PC-9 (cell line): Measurements from ENCODE around the gene RNF10. TPM values are rescaled to one million over a fixed set of nuclear protein-coding genes. Genes with fewer than 3 reads are reported as not detected.

Source experiments
- BruUV-seq: library from RNA; stranded (reverse); fragments of 400-500 nt; replicated peaks from 2 replicates; lab custom pipeline; 2021; lab: Mats Ljungman, UMichigan
- CTCF ChIA-PET: fragments of 300-600 bp; sonication (Branson Sonifier 250); formaldehyde crosslinking; loops from one replicate; lab custom pipeline; 2022; ENCODE audit warnings: antibody characterized with exemption; lab: Charles Lee
- POLR2A ChIA-PET: fragments of 300-600 bp; sonication (Branson Sonifier 250); formaldehyde crosslinking; loops from one replicate; lab custom pipeline; 2022; ENCODE audit warnings: antibody characterized with exemption; ENCODE audit not compliant: unreplicated experiment; lab: Charles Lee
- DNase-seq, 2 experiments: peaks; one replicate each; pipeline versions ENCODE4 v3.0.0 to v3.0.0-alpha.2; 2015 to 2022; ENCODE audit warnings: mixed read lengths in 1 of 2
- H2AFZ ChIP-seq: fragments of 200-600 bp; sonication (generic); 2 replicates; pipeline ENCODE4 v1.8.1; 2017; ENCODE audit warnings: antibody characterized with exemption
- H3F3A ChIP-seq: fragments of 200-600 bp; sonication (generic); 2 replicates; pipeline ENCODE4 v1.8.1; 2017; ENCODE audit warnings: antibody characterized with exemption, mild to moderate bottlenecking, low read depth; ENCODE audit not compliant: insufficient read depth
- H3K27ac ChIP-seq: fragments of 200-600 bp; sonication (generic); 2 replicates; pipeline ENCODE4 v1.6.1; 2016; ENCODE audit warnings: mixed run types
- H3K27me3 ChIP-seq: fragments of 200-600 bp; sonication (generic); 2 replicates; pipeline ENCODE4 v1.6.1; 2016; ENCODE audit warnings: low read depth, mixed run types; ENCODE audit not compliant: insufficient read depth
- H3K36me3 ChIP-seq: fragments of 200-600 bp; sonication (generic); 2 replicates; pipeline ENCODE4 v1.6.1; 2016; ENCODE audit warnings: low read depth, mixed run types
- H3K4me1 ChIP-seq: fragments of 200-600 bp; sonication (generic); replicated peaks from 2 replicates; pipeline ENCODE4 v1.6.1; 2016; ENCODE audit warnings: mixed run types; ENCODE audit not compliant: insufficient read depth
- H3K4me2 ChIP-seq: fragments of 200-600 bp; sonication (generic); 2 replicates; pipeline ENCODE4 v1.6.1; 2017; ENCODE audit warnings: mixed run types
- H3K4me3 ChIP-seq: fragments of 200-600 bp; sonication (generic); 2 replicates; pipeline ENCODE4 v1.6.1; 2016; ENCODE audit warnings: mixed run types
- H3K79me2 ChIP-seq: fragments of 200-600 bp; sonication (generic); 2 replicates; pipeline ENCODE4 v1.6.1; 2017; ENCODE audit warnings: low read depth, mixed run types
- H3K9me2 ChIP-seq: fragments of 200-600 bp; sonication (generic); 2 replicates; pipeline ENCODE4 v1.8.1; 2017; ENCODE audit warnings: mild to moderate bottlenecking; ENCODE audit not compliant: insufficient read depth
- H3K9me3 ChIP-seq: fragments of 200-600 bp; sonication (generic); 2 replicates; pipeline ENCODE4 v1.8.1; 2016; ENCODE audit warnings: low read depth; ENCODE audit not compliant: insufficient read depth
- H4K20me1 ChIP-seq: fragments of 200-600 bp; sonication (generic); 2 replicates; pipeline ENCODE4 v1.8.1; 2017; ENCODE audit not compliant: insufficient read depth
- EZH2 ChIP-seq: fragments of 200-600 bp; sonication (generic); IDR thresholded peaks from 2 replicates; pipeline ENCODE4 v1.8.0; 2017; ENCODE audit warnings: antibody characterized with exemption, low read depth
- intact Hi-C: fragments of 100-400 bp; cut with micrococcal nuclease; formaldehyde crosslinking; loops from one replicate; pipeline ENCODE4 v1.10.0; 2022; ENCODE audit not compliant: unreplicated experiment
- total RNA-seq: library from RNA; stranded (reverse); gene quantifications from 2 replicates; pipeline ENCODE4 v1.2.3, GENCODE V29; 2021
- TF ChIP-seq, protein P1 (sequence below): fragments of 200-600 bp; sonication (generic); conservative IDR thresholded peaks from 2 replicates; pipeline ENCODE4 v1.6.1; 2017; ENCODE audit warnings: mixed run types, antibody characterized with exemption, mild to moderate bottlenecking, moderate library complexity

The RNF10 gene
- total RNA-seq, 1 experiment from 2014 or later, result 196 TPM

DNA sequence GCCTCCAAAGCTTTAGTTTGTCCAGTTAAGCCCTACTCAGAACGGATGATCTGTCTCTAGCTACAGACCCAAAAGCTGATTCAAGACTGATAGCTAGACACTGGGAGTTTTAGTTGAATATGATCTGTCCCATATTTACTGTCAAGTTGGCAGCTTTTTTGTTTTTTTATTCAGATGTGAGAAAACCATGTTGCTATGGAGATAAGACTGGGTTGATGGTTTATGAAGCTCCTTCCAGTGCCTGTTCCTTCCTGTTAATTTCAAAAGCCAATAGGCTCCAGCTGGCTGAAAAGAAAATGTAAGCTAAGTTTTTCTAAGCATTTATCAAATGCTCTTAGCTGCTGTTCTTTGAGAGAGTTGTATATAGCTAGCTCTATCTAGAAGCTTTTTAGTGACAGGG is 33.6 kb upstream of the RNF10 start:
- POLR2A ChIA-PET, result interaction anchor here (0.6 kb wide), 2 partner anchors 17 to 299 kb away, joined by 3 to 6 read pairs; partner anchors contain the start of gene RPLP0
- DNase-seq, result no peak
- TF ChIP-seq, protein P1, sequence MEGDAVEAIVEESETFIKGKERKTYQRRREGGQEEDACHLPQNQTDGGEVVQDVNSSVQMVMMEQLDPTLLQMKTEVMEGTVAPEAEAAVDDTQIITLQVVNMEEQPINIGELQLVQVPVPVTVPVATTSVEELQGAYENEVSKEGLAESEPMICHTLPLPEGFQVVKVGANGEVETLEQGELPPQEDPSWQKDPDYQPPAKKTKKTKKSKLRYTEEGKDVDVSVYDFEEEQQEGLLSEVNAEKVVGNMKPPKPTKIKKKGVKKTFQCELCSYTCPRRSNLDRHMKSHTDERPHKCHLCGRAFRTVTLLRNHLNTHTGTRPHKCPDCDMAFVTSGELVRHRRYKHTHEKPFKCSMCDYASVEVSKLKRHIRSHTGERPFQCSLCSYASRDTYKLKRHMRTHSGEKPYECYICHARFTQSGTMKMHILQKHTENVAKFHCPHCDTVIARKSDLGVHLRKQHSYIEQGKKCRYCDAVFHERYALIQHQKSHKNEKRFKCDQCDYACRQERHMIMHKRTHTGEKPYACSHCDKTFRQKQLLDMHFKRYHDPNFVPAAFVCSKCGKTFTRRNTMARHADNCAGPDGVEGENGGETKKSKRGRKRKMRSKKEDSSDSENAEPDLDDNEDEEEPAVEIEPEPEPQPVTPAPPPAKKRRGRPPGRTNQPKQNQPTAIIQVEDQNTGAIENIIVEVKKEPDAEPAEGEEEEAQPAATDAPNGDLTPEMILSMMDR, result no peak

DNA sequence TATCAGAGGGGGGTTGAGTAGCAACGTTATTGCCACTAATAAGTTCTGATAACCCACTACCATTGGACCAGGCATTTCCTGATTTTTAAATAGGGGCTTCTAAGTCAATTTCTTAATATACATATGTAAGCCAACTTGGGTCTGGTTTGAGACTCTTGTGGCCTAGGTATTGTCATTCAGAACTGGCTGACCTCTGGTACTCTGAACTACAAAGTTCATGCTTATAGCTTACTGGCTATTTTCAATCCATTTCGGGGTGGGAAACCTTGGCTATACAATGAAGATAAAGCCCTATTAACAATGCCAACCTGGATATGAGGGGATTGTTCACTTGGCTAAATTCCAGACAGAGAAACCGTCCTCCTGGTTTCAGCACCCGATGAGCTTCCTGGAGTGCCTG is 29.6 kb upstream of the RNF10 start:
- no TSS peak for BruUV-seq
- H4K20me1 ChIP-seq, result 0 out of 2 replicates have a peak, but pooled peaks cover 1% of the 10 kb centered on the region
- H3F3A ChIP-seq, result peaks cover 15% of the 10 kb centered on the region
- H3K4me3 ChIP-seq, result no peak overlapping the region
- no peak overlapping the region for H3K4me2 ChIP-seq
- no peaks in the 10 kb centered on the region for H3K36me3 ChIP-seq
- no peak for TF ChIP-seq EZH2
- TF ChIP-seq, protein P1, result no peak
- no peak for DNase-seq
- no peaks in the 10 kb centered on the region for H3K9me3 ChIP-seq
- intact Hi-C loops, result no loop called here
- no peaks in the 10 kb centered on the region for H3K9me2 ChIP-seq
- no peak overlapping the region for H2AFZ ChIP-seq
- no peaks in the 10 kb centered on the region for H3K27me3 ChIP-seq
- ChIA-PET CTCF (no interaction called here), POLR2A (interaction anchor here (1.2 kb wide), 1 partner anchor 9 kb away, joined by 6 read pairs; the partner anchor contains the start of gene DYNLL1)
- no peaks in the 10 kb centered on the region for H3K79me2 ChIP-seq
- no peaks in the 10 kb centered on the region for H3K4me1 ChIP-seq
- no peak overlapping the region for H3K27ac ChIP-seq

More for the DNA sequence above, 33.6 kb upstream of the RNF10 start:
- H2AFZ ChIP-seq, result no peak overlapping the region
- peaks cover 30% of the 10 kb centered on the region for H3K79me2 ChIP-seq
- H3K27ac ChIP-seq, result no peak overlapping the region
- no peaks in the 10 kb centered on the region for H3K9me3 ChIP-seq
- peaks cover 23% of the 10 kb centered on the region for H4K20me1 ChIP-seq
- no peaks in the 10 kb centered on the region for H3K9me2 ChIP-seq
- CTCF ChIA-PET, result no interaction called here
- peaks cover 8% of the 10 kb centered on the region; the same call in 1 of the 2 replicates for H3K36me3 ChIP-seq
- H3F3A ChIP-seq, result peaks cover 35% of the 10 kb centered on the region
- no peak overlapping the region for H3K4me2 ChIP-seq
- no peak overlapping the region for H3K4me3 ChIP-seq
- H3K27me3 ChIP-seq, result no peaks in the 10 kb centered on the region
- intact Hi-C loops, result no loop called here
- H3K4me1 ChIP-seq, result peaks cover 15% of the 10 kb centered on the region
- no TSS peak for BruUV-seq

DNA sequence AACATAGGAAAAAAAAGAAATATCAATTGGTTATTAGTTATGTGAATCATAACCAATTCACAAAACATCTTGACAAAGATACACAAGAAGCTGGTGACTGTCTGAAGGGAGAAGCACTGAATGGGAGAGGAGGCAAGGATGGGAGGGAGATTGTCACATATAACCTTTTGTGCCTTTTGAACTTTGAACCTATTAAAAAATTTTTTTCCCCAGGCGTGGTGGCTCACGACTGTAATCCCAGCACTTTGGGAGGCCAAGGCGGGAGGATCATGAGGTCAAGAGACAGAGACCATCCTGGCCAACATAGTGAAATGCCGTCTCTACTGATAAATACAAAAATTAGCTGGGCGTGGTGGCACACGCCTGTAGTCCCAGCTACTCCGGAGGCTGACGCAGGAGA is 25.6 kb upstream of the RNF10 start:
- H3K27me3 ChIP-seq, result no peaks in the 10 kb centered on the region
- H2AFZ ChIP-seq, result no peak overlapping the region
- no TSS peak for BruUV-seq
- H4K20me1 ChIP-seq, result no peaks in the 10 kb centered on the region
- no peak overlapping the region for H3K27ac ChIP-seq
- CTCF ChIA-PET, result no interaction called here
- no peaks in the 10 kb centered on the region for H3K9me3 ChIP-seq
- H3K4me3 ChIP-seq, result no peak overlapping the region
- H3F3A ChIP-seq, result no peaks in the 10 kb centered on the region; the same call in 1 of the 2 replicates
- no peaks in the 10 kb centered on the region for H3K79me2 ChIP-seq
- no peaks in the 10 kb centered on the region for H3K36me3 ChIP-seq
- no peak for DNase-seq
- H3K9me2 ChIP-seq, result no peaks in the 10 kb centered on the region
- TF ChIP-seq, protein P1, result no peak
- no peak for TF ChIP-seq EZH2
- POLR2A ChIA-PET, result no interaction called here
- intact Hi-C loops, result no loop called here
- H3K4me2 ChIP-seq, result no peak overlapping the region
- H3K4me1 ChIP-seq, result no peaks in the 10 kb centered on the region
